GM23338 (cell line): ENCODE measurements around the gene LSM12. TPM values are rescaled to one million over a fixed set of nuclear protein-coding genes. Genes with fewer than 3 reads are reported as not detected.

Experiments
- ATAC-seq: fragments of 200-7000 bp; cut with Tn5 transposase; 3 replicates; pipeline ENCODE4 v1.9.1; 2020
- DNase-seq: peaks from one replicate; pipeline ENCODE4 v3.0.0-alpha.2; 2015; ENCODE audit warnings: low spot score
- H2AFZ ChIP-seq: fragments of 200-600 bp; sonication (generic); 2 replicates; pipeline ENCODE4 v1.8.0; 2016; ENCODE audit warnings: antibody characterized with exemption, mild to moderate bottlenecking, moderate library complexity
- H3F3A ChIP-seq: fragments of 200-600 bp; sonication (generic); replicated peaks from 2 replicates; pipeline ENCODE4 v1.8.0; 2017; ENCODE audit warnings: antibody characterized with exemption, mixed run types, low read depth
- H3K27ac ChIP-seq: fragments of 200-600 bp; sonication (generic); 2 replicates; pipeline ENCODE4 v1.6.1; 2016; ENCODE audit warnings: low read depth
- H3K27me3 ChIP-seq: fragments of 200-600 bp; sonication (generic); 2 replicates; pipeline ENCODE4 v1.8.0; 2016; ENCODE audit warnings: mild to moderate bottlenecking, mixed run types, moderate library complexity; ENCODE audit not compliant: insufficient read depth
- H3K36me3 ChIP-seq: fragments of 200-600 bp; sonication (generic); 2 replicates; pipeline ENCODE4 v1.8.0; 2016; ENCODE audit warnings: mild to moderate bottlenecking; ENCODE audit not compliant: insufficient read depth
- H3K4me1 ChIP-seq: fragments of 200-600 bp; sonication (generic); 2 replicates; pipeline ENCODE4 v1.8.0; 2016; ENCODE audit warnings: mild to moderate bottlenecking, moderate library complexity; ENCODE audit not compliant: insufficient read depth
- H3K4me2 ChIP-seq: fragments of 200-600 bp; sonication (generic); 2 replicates; pipeline ENCODE4 v1.7.1; 2017; ENCODE audit warnings: mixed run types
- H3K4me3 ChIP-seq: fragments of 200-600 bp; sonication (generic); 2 replicates; pipeline ENCODE4 v1.6.1; 2016; ENCODE audit warnings: mixed run types
- H3K79me2 ChIP-seq: fragments of 200-600 bp; sonication (generic); replicated peaks from 2 replicates; pipeline ENCODE4 v1.8.0; 2017; ENCODE audit warnings: mild to moderate bottlenecking; ENCODE audit not compliant: insufficient read depth
- H3K9me2 ChIP-seq: fragments of 200-600 bp; sonication (generic); 2 replicates; pipeline ENCODE4 v1.8.0; 2017; ENCODE audit not compliant: insufficient read depth
- H4K20me1 ChIP-seq: fragments of 200-600 bp; sonication (generic); replicated peaks from 2 replicates; pipeline ENCODE4 v1.8.0; 2017; ENCODE audit warnings: mild to moderate bottlenecking; ENCODE audit not compliant: insufficient read depth
- H3K27ac Mint-ChIP-seq: 2 replicates; pipeline ENCODE4 v1.8.0; 2020; ENCODE audit warnings: inconsistent platforms, mild to moderate bottlenecking, moderate library complexity, mixed read lengths
- H3K27me3 Mint-ChIP-seq: 3 replicates; pipeline ENCODE4 v1.8.0; 2022; ENCODE audit warnings: low read depth, mild to moderate bottlenecking, moderate library complexity, mixed read lengths, inconsistent platforms; ENCODE audit not compliant: insufficient read depth, poor library complexity
- H3K36me3 Mint-ChIP-seq: 3 replicates; pipeline ENCODE4 v1.8.0; 2021; ENCODE audit warnings: low read depth, mild to moderate bottlenecking, inconsistent platforms, moderate library complexity, mixed read lengths
- H3K4me1 Mint-ChIP-seq: 3 replicates; pipeline ENCODE4 v1.8.0; 2020; ENCODE audit warnings: mild to moderate bottlenecking, inconsistent platforms, mixed read lengths
- H3K4me3 Mint-ChIP-seq: 3 replicates; pipeline ENCODE4 v1.8.0; 2021; ENCODE audit warnings: moderate library complexity, mild to moderate bottlenecking, inconsistent platforms, mixed read lengths
- H3K9me3 Mint-ChIP-seq: 3 replicates; pipeline ENCODE4 v1.8.0; 2020; ENCODE audit warnings: moderate library complexity, mild to moderate bottlenecking, inconsistent platforms, mixed read lengths
- CREB1 ChIP-seq: fragments of 250-450 bp; sonication (Bioruptor Pico); IDR thresholded peaks from 2 replicates; pipeline ENCODE4 v1.5.0; 2020; ENCODE audit warnings: low read depth, mild to moderate bottlenecking, moderate library complexity
- ETS1 ChIP-seq: IDR thresholded peaks from 2 replicates; pipeline ENCODE4 v1.6.1; 2016; ENCODE audit warnings: antibody characterized with exemption
- EZH2 ChIP-seq: fragments of 200-600 bp; sonication (generic); IDR thresholded peaks from one replicate; pipeline ENCODE4 v1.8.0; 2017; ENCODE audit warnings: antibody characterized with exemption, mild to moderate bottlenecking, low read depth; ENCODE audit not compliant: unreplicated experiment
- EZH2phosphoT487 ChIP-seq: fragments of 200-600 bp; sonication (generic); IDR thresholded peaks from one replicate; pipeline ENCODE4 v1.8.1; 2018; ENCODE audit warnings: antibody characterized with exemption; ENCODE audit not compliant: unreplicated experiment
- JUNB ChIP-seq: IDR thresholded peaks from one replicate; pipeline ENCODE4 v1.6.1; 2016; ENCODE audit warnings: antibody characterized with exemption; ENCODE audit not compliant: unreplicated experiment
- NANOG ChIP-seq: IDR thresholded peaks from 2 replicates; pipeline ENCODE4 v1.6.1; 2016; ENCODE audit warnings: antibody characterized with exemption, borderline replicate concordance
- POLR2AphosphoS5 ChIP-seq: IDR thresholded peaks from 2 replicates; pipeline ENCODE4 v1.6.1; 2016; ENCODE audit warnings: antibody characterized with exemption, low read depth
- STAT1 ChIP-seq: IDR thresholded peaks from one replicate; pipeline ENCODE4 v1.6.1; 2016; ENCODE audit warnings: antibody characterized with exemption; ENCODE audit not compliant: unreplicated experiment
- ZNF114 ChIP-seq: fragments of 250-450 bp; sonication (Bioruptor Pico); IDR thresholded peaks from 2 replicates; pipeline ENCODE4 v1.5.0; 2020; ENCODE audit warnings: mild to moderate bottlenecking, moderate library complexity
- ZNF331 ChIP-seq: fragments of 250-450 bp; sonication (Bioruptor Pico); IDR thresholded peaks from 2 replicates; pipeline ENCODE4 v1.5.0; 2020; ENCODE audit warnings: low read depth, mild to moderate bottlenecking, moderate library complexity
- polyA plus RNA-seq: library from polyadenylated mRNA; unstranded; fragments of >200 nt; fragmentation: Nextera tagmentation; extraction: Ambion mirVana; gene quantifications from 2 replicates; pipeline ENCODE4 v1.2.1, GENCODE V29; 2016
- total RNA-seq: library from RNA; depleted of rRNA; stranded (reverse); fragments of >200 nt; shearing (Covaris generic); gene quantifications from 2 replicates; pipeline ENCODE4 v1.2.3, GENCODE V29; 2014
- TF ChIP-seq, protein P1 (sequence below): fragments of 250-450 bp; sonication (Bioruptor Pico); IDR thresholded peaks from 2 replicates; pipeline ENCODE4 v1.5.0; 2020; ENCODE audit warnings: mild to moderate bottlenecking, moderate library complexity
- TF ChIP-seq, protein P2 (sequence below), 2 experiments: fragments of 200-600 bp in 1 of 2; sonication (generic) in 1 of 2; conservative IDR thresholded peaks; 2 replicates each; pipeline versions ENCODE4 v1.5.1 to v1.6.1; 2016 to 2017; ENCODE audit warnings: antibody characterized with exemption in 2 of 2, low read depth in 2 of 2, mild to moderate bottlenecking in 2 of 2, moderate library complexity in 1 of 2
- TF ChIP-seq, protein P3 (sequence below): IDR thresholded peaks from one replicate; pipeline ENCODE4 v1.6.1; 2018; ENCODE audit warnings: antibody characterized with exemption; ENCODE audit not compliant: unreplicated experiment

Gene LSM12
- total and polyA plus RNA-seq, 2 experiments from 2014 or later: 72.7 to 241 TPM

DNA sequence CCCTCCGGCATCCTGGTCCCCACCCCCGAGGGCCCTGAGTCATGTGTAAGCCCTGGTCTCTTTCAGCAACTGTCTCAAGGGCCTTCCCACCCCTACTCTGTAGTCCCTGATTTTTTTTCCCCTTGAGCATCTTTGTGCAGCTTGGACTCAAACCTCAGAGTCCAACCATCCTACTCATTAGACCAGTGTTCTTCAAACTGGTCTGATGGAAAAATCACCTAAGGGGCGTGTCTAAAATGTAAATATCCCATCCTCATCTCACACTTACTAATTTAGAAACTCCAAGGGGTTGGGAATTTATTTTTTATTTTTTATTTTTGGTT lies 4.7 kb upstream of the LSM12 start:
- peaks cover 14% of the 10 kb centered on the region for H3F3A ChIP-seq
- TF ChIP-seq NANOG (no peak), JUNB (no peak), ZNF331 (no peak), EZH2 (no peak), ZNF114 (CRISPR knock-in tag) (no peak), STAT1 (no peak), POLR2AphosphoS5 (no peak), EZH2phosphoT487 (no peak), ETS1 (no peak), CREB1 (CRISPR knock-in tag) (no peak)
- TF ChIP-seq, protein P1, sequence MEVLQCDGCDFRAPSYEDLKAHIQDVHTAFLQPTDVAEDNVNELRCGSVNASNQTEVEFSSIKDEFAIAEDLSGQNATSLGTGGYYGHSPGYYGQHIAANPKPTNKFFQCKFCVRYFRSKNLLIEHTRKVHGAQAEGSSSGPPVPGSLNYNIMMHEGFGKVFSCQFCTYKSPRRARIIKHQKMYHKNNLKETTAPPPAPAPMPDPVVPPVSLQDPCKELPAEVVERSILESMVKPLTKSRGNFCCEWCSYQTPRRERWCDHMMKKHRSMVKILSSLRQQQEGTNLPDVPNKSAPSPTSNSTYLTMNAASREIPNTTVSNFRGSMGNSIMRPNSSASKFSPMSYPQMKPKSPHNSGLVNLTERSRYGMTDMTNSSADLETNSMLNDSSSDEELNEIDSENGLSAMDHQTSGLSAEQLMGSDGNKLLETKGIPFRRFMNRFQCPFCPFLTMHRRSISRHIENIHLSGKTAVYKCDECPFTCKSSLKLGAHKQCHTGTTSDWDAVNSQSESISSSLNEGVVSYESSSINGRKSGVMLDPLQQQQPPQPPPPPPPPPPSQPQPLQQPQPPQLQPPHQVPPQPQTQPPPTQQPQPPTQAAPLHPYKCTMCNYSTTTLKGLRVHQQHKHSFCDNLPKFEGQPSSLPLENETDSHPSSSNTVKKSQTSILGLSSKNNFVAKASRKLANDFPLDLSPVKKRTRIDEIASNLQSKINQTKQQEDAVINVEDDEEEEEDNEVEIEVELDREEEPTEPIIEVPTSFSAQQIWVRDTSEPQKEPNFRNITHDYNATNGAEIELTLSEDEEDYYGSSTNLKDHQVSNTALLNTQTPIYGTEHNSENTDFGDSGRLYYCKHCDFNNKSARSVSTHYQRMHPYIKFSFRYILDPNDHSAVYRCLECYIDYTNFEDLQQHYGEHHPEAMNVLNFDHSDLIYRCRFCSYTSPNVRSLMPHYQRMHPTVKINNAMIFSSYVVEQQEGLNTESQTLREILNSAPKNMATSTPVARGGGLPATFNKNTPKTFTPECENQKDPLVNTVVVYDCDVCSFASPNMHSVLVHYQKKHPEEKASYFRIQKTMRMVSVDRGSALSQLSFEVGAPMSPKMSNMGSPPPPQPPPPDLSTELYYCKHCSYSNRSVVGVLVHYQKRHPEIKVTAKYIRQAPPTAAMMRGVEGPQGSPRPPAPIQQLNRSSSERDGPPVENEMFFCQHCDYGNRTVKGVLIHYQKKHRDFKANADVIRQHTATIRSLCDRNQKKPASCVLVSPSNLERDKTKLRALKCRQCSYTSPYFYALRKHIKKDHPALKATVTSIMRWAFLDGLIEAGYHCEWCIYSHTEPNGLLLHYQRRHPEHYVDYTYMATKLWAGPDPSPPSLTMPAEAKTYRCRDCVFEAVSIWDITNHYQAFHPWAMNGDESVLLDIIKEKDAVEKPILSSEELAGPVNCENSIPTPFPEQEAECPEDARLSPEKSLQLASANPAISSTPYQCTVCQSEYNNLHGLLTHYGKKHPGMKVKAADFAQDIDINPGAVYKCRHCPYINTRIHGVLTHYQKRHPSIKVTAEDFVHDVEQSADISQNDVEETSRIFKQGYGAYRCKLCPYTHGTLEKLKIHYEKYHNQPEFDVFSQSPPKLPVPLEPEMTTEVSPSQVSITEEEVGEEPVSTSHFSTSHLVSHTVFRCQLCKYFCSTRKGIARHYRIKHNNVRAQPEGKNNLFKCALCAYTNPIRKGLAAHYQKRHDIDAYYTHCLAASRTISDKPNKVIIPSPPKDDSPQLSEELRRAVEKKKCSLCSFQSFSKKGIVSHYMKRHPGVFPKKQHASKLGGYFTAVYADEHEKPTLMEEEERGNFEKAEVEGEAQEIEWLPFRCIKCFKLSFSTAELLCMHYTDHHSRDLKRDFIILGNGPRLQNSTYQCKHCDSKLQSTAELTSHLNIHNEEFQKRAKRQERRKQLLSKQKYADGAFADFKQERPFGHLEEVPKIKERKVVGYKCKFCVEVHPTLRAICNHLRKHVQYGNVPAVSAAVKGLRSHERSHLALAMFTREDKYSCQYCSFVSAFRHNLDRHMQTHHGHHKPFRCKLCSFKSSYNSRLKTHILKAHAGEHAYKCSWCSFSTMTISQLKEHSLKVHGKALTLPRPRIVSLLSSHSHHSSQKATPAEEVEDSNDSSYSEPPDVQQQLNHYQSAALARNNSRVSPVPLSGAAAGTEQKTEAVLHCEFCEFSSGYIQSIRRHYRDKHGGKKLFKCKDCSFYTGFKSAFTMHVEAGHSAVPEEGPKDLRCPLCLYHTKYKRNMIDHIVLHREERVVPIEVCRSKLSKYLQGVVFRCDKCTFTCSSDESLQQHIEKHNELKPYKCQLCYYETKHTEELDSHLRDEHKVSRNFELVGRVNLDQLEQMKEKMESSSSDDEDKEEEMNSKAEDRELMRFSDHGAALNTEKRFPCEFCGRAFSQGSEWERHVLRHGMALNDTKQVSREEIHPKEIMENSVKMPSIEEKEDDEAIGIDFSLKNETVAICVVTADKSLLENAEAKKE: no peak
- TF ChIP-seq, protein P2, sequence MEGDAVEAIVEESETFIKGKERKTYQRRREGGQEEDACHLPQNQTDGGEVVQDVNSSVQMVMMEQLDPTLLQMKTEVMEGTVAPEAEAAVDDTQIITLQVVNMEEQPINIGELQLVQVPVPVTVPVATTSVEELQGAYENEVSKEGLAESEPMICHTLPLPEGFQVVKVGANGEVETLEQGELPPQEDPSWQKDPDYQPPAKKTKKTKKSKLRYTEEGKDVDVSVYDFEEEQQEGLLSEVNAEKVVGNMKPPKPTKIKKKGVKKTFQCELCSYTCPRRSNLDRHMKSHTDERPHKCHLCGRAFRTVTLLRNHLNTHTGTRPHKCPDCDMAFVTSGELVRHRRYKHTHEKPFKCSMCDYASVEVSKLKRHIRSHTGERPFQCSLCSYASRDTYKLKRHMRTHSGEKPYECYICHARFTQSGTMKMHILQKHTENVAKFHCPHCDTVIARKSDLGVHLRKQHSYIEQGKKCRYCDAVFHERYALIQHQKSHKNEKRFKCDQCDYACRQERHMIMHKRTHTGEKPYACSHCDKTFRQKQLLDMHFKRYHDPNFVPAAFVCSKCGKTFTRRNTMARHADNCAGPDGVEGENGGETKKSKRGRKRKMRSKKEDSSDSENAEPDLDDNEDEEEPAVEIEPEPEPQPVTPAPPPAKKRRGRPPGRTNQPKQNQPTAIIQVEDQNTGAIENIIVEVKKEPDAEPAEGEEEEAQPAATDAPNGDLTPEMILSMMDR (conservative IDR thresholded peaks at IDR 0.05; ENCODE audit: low read depth in 2 of 2): no peak
- TF ChIP-seq, protein P3, sequence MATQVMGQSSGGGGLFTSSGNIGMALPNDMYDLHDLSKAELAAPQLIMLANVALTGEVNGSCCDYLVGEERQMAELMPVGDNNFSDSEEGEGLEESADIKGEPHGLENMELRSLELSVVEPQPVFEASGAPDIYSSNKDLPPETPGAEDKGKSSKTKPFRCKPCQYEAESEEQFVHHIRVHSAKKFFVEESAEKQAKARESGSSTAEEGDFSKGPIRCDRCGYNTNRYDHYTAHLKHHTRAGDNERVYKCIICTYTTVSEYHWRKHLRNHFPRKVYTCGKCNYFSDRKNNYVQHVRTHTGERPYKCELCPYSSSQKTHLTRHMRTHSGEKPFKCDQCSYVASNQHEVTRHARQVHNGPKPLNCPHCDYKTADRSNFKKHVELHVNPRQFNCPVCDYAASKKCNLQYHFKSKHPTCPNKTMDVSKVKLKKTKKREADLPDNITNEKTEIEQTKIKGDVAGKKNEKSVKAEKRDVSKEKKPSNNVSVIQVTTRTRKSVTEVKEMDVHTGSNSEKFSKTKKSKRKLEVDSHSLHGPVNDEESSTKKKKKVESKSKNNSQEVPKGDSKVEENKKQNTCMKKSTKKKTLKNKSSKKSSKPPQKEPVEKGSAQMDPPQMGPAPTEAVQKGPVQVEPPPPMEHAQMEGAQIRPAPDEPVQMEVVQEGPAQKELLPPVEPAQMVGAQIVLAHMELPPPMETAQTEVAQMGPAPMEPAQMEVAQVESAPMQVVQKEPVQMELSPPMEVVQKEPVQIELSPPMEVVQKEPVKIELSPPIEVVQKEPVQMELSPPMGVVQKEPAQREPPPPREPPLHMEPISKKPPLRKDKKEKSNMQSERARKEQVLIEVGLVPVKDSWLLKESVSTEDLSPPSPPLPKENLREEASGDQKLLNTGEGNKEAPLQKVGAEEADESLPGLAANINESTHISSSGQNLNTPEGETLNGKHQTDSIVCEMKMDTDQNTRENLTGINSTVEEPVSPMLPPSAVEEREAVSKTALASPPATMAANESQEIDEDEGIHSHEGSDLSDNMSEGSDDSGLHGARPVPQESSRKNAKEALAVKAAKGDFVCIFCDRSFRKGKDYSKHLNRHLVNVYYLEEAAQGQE: no peak
- H3K27ac Mint-ChIP-seq: peak overlapping the region; percentile 97
- H3K9me3 Mint-ChIP-seq: no peaks in the 10 kb centered on the region; the same call in 2 of the 3 replicates
- peak overlapping the region; percentile 94 for H3K4me2 ChIP-seq
- no peaks in the 10 kb centered on the region for H3K27me3 ChIP-seq
- peaks cover 9% of the 10 kb centered on the region; the same call in 1 of the 2 replicates for H3K36me3 ChIP-seq
- peaks cover 32% of the 10 kb centered on the region for H3K36me3 Mint-ChIP-seq
- peaks cover 23% of the 10 kb centered on the region for H3K4me1 Mint-ChIP-seq
- H3K4me3 ChIP-seq: peak overlapping the region; percentile 99
- H4K20me1 ChIP-seq: no peaks in the 10 kb centered on the region; the same call in 1 of the 2 replicates
- no peak for DNase-seq
- no peaks in the 10 kb centered on the region for H3K27me3 Mint-ChIP-seq
- ATAC-seq: no peak
- peak overlapping the region; percentile 98 for H3K27ac ChIP-seq
- peaks cover 24% of the 10 kb centered on the region; the same call in 1 of the 2 replicates for H3K4me1 ChIP-seq
- H3K9me2 ChIP-seq: no peaks in the 10 kb centered on the region; the same call in 1 of the 2 replicates
- peaks cover 24% of the 10 kb centered on the region for H3K79me2 ChIP-seq
- peak overlapping the region; percentile 84; the same call in 1 of the 2 replicates for H2AFZ ChIP-seq
- peak overlapping the region; percentile 95 for H3K4me3 Mint-ChIP-seq
